ENCODE measurements around the gene BMX.

Gene BMX

DNA sequence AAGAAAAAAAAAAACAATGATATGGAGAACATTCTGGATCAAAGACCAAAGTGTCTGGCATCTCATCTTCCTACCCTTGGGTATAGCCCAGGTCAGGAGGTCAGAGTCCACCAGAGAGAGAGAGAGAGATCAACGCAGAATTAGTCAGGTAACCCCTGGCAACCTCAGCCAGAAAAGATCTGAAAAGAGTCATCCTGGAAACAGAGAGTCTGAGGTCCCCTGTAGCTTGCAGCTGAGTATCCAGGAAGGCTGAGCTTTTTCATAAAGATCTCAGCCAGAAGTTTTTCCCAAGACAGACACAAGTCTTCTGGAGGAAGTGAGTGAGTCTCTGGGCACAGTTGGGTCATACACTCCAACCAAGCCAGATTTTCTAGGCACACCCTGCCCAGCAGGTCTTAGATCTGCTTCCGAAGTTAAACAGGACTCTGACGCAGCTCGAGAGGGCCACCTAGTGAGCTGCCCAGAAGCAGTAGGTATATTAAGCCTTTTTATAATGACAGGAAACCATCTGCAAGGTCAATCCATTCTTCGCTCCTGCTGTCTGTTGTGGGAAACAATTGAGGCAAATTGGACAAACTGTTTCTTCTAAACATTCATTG is 64.5 kb downstream of the BMX start:
- Mint-ChIP-seq H3K9me3 (no peaks in the 10 kb centered on the region), H3K27ac (no peak overlapping the region), H3K4me3 (no peak overlapping the region), H3K36me3 (ENCODE audit: insufficient read depth) (no peaks in the 10 kb centered on the region), H3K4me1 (ENCODE audit: low read depth in 2 of 2) (peaks cover 0 to 12% of the 10 kb centered on the region in 2 donors), H3K27me3 (peaks cover 7 to 26% of the 10 kb centered on the region in 2 donors)
- ATAC-seq (replicated peaks) (peak; percentile 64), DNase-seq (no peak)

DNA sequence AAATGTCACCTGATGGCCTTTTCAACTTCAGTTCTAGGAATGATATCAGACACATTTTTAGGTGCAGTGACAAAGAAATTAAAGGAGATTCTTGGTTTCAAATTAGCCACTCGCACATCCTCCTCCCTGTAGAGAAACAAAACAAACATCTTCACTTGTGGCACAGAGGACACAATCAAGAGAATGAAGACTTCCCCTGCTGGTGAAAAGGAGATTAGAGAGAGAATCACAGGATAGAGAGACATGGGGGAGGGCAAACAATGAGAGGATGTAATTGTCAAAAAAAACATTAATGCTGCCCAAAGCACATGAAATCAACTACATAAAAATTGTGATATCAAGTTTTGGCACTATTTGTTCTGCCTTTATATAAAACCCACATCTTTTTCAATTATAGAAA is 65.6 kb downstream of the BMX start:
- H3K4me1 Mint-ChIP-seq (ENCODE audit: low read depth in 2 of 2) = peaks cover 0 to 12% of the 10 kb centered on the region in 2 donors
- H3K36me3 Mint-ChIP-seq (ENCODE audit: insufficient read depth) = no peaks in the 10 kb centered on the region
- DNase-seq (no peak), ATAC-seq (replicated peaks) (no peak)
- peak overlapping the region; percentile 62 to 70 for H3K27ac Mint-ChIP-seq
- peaks cover 7 to 34% of the 10 kb centered on the region in 2 donors for H3K27me3 Mint-ChIP-seq
- H3K4me3 Mint-ChIP-seq = no peak overlapping the region
- no peaks in the 10 kb centered on the region for H3K9me3 Mint-ChIP-seq

DNA sequence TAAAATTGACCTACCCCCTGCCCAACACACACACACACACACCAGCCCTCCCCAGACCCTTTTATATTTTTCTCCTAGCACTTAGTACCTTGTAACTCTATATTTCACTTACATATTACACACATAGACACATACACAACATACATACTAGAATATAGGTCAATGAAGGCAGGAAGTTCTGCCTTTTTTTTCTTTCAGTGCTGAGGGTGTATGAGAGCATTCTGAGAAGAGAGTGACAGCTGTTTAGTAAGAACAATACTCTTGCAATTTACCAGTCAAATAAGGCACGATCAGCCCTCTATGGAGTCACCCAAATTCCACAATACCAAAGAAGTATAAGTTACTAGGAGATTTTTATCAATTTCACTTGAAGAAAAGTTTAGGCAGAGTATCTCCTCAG is 66.7 kb downstream of the BMX start:
- Mint-ChIP-seq H3K4me1 (ENCODE audit: low read depth in 2 of 2) (peaks cover 0 to 12% of the 10 kb centered on the region in 2 donors), H3K36me3 (ENCODE audit: insufficient read depth) (no peaks in the 10 kb centered on the region), H3K9me3 (no peaks in the 10 kb centered on the region), H3K27me3 (peaks cover 7 to 34% of the 10 kb centered on the region in 2 donors), H3K4me3 (peak overlapping the region in 1 of 2 donors; percentile 45), H3K27ac (peak overlapping the region in 1 of 2 donors; percentile 49)
- DNase-seq (no peak), ATAC-seq (replicated peaks) (peak; percentile 63)

DNA sequence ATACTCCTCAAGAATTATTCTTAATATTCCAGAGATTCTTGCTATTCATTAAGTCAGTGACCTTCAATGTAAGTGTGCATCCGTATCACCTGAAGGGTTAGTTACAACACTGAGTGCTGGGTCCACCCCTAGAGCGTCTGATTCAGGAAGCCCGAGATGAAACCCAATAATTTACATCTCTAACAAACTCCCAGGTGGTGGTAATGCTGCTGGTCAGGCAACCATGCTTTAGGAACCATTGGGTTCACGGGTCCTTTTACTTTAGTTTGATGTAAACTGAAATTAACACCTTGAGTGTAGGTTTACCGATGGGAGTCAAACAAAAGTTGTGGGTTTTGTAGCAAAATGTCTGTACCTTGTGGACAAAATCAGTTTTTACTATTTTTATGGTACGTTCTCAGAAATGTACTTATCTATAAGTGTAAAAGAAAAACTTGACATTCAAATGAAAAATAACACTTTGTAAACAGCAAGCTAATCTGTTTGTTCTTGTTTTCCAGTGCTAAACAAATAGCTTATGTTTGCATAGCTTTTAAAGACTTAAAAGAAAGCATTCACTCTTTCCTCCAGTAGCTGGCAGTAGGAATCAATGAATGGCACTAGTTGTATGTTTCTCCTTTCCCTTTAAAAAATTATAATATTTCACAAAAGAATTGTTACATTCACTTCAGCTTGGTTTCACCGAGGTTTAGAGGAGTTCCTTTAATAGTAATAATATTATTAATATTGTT is 67.4 kb downstream of the BMX start:
- no peak for DNase-seq
- Mint-ChIP-seq H3K9me3 (no peaks in the 10 kb centered on the region), H3K27ac (peak overlapping the region in 1 of 2 donors; percentile 49), H3K27me3 (peaks cover 7 to 34% of the 10 kb centered on the region in 2 donors), H3K4me1 (ENCODE audit: low read depth in 2 of 2) (peaks cover 0 to 12% of the 10 kb centered on the region in 2 donors), H3K4me3 (no peak overlapping the region), H3K36me3 (ENCODE audit: insufficient read depth) (no peaks in the 10 kb centered on the region)
- no peak for ATAC-seq (replicated peaks)

DNA sequence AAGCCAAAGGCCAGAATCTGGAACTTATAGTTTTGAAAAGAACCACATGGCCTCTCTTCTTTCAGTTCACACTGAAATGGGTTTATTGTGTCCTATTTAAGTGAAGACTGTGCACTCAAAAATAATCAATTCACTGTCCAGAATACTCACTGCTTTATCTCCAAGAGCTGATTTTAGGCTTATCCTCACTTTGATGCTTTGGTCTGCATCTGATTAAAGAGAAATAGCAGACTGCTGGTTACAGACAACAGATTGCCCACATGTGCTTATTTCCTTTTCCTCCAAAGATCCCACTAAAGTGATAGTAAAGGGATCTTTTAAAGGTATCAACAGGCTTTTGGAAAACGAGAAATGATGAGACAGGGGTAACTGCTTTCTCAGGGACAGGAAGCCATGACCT is 69.5 kb downstream of the BMX start:
- Mint-ChIP-seq H3K27ac (no peak overlapping the region), H3K36me3 (ENCODE audit: insufficient read depth) (no peaks in the 10 kb centered on the region), H3K9me3 (no peaks in the 10 kb centered on the region), H3K4me3 (no peak overlapping the region), H3K4me1 (ENCODE audit: low read depth in 2 of 2) (peaks cover 0 to 10% of the 10 kb centered on the region in 2 donors), H3K27me3 (peaks cover 16 to 45% of the 10 kb centered on the region in 2 donors)
- DNase-seq (no peak), ATAC-seq (replicated peaks) (no peak)

DNA sequence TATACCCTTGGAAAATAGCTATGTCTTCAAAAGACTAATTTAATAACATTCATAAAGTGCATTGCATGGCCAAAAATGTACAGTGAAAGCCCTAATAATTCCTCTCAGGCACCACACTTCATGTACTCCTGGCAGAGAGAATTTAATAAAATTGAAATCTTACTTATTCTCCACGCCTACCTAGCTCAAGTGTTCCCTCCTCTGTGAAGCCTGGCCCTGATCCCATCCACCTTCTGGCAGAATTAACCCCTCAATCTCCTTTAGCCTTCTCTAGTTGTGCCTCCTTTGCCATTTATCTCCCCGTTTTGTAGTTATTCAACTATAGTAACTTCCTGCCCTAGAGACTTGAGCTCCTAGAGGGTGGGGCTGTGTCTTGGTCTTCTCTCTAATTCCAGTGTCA is 73.4 kb downstream of the BMX start:
- Mint-ChIP-seq H3K27me3 (peaks cover 8 to 31% of the 10 kb centered on the region in 2 donors), H3K4me3 (no peak overlapping the region), H3K9me3 (no peaks in the 10 kb centered on the region), H3K27ac (no peak overlapping the region), H3K36me3 (ENCODE audit: insufficient read depth) (no peaks in the 10 kb centered on the region), H3K4me1 (ENCODE audit: low read depth in 2 of 2) (no peaks in the 10 kb centered on the region)
- DNase-seq (no peak), ATAC-seq (replicated peaks) (no peak)

DNA sequence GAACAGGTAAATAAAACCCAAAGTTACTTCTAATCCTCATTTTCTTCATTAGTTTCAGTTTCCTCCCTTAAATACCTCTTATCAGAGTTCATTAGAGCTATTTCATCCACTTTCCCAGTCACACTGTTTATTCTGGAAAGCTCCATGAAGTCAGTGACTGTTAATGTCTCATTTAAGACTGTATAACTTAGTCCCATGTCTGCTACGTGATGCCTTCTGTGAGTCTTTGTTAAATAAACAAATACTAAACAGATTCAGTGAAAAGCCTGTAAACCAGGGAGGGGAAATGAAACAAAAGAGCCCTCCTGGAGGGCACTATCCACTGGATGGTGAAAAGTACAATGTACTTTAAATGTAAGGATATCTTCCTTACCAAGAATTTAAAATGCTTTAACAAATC is 75.4 kb downstream of the BMX start:
- Mint-ChIP-seq H3K27me3 (peaks cover 8 to 18% of the 10 kb centered on the region in 2 donors), H3K27ac (no peak overlapping the region), H3K4me1 (ENCODE audit: low read depth in 2 of 2) (no peaks in the 10 kb centered on the region), H3K36me3 (ENCODE audit: insufficient read depth) (no peaks in the 10 kb centered on the region), H3K9me3 (no peaks in the 10 kb centered on the region), H3K4me3 (no peak overlapping the region)
- ATAC-seq (replicated peaks) = no peak
- no peak for DNase-seq

DNA sequence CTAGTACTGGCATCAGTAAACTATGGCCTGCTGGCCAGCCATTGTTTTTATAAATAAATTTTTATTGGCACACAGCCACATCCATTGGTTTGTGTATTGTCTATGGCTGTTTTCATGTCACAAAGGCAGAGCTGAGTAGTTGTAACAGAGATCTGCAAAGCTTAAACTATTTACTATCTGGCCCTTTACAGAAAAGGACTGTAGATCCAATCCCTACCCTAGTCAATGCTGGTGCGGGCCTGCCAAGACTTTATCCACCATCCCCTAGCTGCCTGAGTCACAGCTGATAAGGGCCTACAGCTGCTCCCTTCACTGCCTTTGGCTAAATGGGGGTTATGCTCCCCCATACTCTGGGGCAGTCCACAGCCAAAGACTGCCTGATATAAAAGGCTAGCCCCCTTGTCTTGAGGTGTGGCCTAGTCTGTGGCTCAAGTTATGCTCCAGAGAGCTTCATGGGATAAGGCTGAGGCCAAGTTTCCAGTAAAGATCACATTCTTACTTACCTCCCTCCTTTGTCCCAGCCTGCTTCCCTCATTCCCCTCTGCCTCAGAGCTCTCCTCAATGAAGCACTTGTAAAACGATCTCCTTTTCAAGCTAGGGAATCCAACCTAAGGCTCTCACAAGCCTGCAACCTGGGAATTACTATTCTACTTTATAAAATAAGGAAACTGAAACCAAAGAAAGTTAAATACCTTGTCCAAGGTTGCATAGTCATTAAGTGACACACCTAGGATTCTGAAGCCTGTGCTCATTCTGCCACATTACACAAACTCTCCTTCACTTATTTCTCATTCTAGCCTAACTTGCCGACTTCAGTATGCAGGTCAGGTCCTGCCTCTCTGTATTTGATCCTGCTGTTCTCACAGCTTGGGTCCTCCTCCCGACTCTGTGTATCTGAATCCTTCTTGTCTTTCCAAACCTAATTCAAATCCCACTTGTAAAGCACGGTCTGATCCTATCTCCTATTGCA is 79.5 kb downstream of the BMX start:
- ATAC-seq (replicated peaks) = no peak
- no peak for DNase-seq
- no peaks in the 10 kb centered on the region for H3K9me3 Mint-ChIP-seq
- no peak overlapping the region for H3K4me3 Mint-ChIP-seq
- no peaks in the 10 kb centered on the region for H3K36me3 Mint-ChIP-seq (ENCODE audit: insufficient read depth)
- no peaks in the 10 kb centered on the region for H3K4me1 Mint-ChIP-seq (ENCODE audit: low read depth in 2 of 2)
- H3K27ac Mint-ChIP-seq = no peak overlapping the region
- peaks cover 0 to 7% of the 10 kb centered on the region in 2 donors for H3K27me3 Mint-ChIP-seq

DNA sequence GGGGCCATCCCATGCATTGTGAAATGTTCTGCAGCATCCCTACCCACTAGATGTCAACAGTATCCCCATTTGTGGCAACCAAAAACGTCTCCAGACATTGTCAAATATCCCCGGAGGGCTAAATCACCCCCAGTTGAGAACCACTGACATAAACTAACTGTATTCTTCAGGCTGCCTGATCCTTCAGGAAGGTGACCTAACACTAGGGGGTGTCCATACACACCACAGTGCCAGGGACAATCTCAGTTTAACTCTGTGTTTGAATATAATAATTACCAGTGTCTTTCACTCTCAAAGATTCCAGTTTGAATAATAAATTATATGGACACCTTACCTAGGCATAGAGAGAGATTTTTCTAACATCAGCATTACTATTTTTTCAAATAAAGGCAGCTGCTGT is 93.8 kb downstream of the BMX start:
- H3K27me3 Mint-ChIP-seq = peaks cover 8 to 26% of the 10 kb centered on the region in 2 donors
- H3K4me1 Mint-ChIP-seq (ENCODE audit: low read depth in 2 of 2) = no peaks in the 10 kb centered on the region
- ATAC-seq (replicated peaks) (no peak), DNase-seq (no peak)
- H3K36me3 Mint-ChIP-seq (ENCODE audit: insufficient read depth) = no peaks in the 10 kb centered on the region
- H3K27ac Mint-ChIP-seq = no peak overlapping the region
- H3K4me3 Mint-ChIP-seq = no peak overlapping the region
- H3K9me3 Mint-ChIP-seq = no peaks in the 10 kb centered on the region

DNA sequence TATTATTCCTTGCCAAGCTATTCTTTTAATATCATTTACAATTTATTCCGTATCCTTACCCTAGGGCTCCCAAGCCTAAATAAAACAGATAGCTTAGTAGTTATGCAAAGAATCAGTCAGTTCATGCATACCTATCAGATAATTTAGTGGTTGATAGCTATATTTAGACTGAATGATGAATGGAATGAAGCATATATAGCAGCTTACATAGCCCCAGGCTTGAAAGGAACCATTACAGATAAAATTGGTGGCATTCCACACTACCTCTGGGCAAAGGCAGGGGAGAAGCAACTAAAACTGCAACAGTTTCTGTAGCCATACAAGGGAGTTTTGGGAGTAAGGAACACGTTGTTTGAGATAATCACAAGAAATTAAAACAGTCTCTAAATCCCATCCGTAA is 97.4 kb downstream of the BMX start:
- Mint-ChIP-seq H3K4me3 (no peak overlapping the region), H3K36me3 (ENCODE audit: insufficient read depth) (no peaks in the 10 kb centered on the region), H3K4me1 (ENCODE audit: low read depth in 2 of 2) (no peaks in the 10 kb centered on the region), H3K27me3 (peaks cover 9 to 30% of the 10 kb centered on the region in 2 donors), H3K27ac (no peak overlapping the region), H3K9me3 (no peaks in the 10 kb centered on the region)
- ATAC-seq (replicated peaks) (no peak), DNase-seq (no peak)

DNA sequence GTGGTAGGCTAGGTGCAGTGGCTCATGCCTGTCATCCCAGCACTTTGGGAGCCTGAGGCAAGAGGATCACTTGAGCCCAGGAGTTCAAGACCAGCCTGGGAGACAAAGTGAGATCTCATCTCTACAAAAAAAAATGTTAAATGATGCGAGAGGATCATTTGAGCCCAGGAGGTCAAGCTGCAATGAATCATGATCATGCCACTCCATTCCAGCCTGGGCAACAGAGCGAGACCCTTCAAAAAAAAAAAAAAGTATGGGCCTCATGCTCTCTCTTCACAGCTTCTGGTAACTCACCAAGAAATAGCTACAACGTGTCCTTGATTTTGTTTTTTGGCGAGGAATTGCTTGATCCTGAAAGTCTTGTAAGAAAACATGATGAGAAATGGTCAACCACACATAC is 98.9 kb downstream of the BMX start:
- H3K36me3 Mint-ChIP-seq (ENCODE audit: insufficient read depth) = no peaks in the 10 kb centered on the region
- DNase-seq (no peak), ATAC-seq (replicated peaks) (no peak)
- no peaks in the 10 kb centered on the region for H3K4me1 Mint-ChIP-seq (ENCODE audit: low read depth in 2 of 2)
- H3K27me3 Mint-ChIP-seq = peaks cover 9 to 29% of the 10 kb centered on the region in 2 donors
- H3K27ac Mint-ChIP-seq = no peak overlapping the region
- no peaks in the 10 kb centered on the region for H3K9me3 Mint-ChIP-seq
- H3K4me3 Mint-ChIP-seq = no peak overlapping the region

DNA sequence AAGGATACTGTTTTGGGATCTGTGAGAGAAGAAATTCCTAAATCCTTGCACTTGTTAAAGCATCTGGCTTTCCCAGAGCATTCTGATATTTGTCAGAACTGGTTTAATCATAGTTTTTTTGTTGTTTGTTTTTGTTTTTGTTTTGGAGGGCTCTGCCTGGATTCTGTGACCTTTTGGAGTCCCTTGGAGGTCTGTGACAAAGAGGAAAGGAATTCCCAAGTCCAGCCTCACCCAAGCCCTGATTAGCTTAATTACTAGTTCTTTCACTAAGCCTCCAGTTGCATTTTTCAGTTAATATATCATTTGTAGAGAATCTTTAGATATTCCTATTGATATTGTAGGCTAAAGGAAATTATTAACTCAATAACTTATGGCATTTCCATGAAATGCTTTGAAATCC is 99.4 kb downstream of the BMX start:
- Mint-ChIP-seq H3K27ac (no peak overlapping the region), H3K9me3 (no peaks in the 10 kb centered on the region), H3K4me3 (no peak overlapping the region), H3K4me1 (ENCODE audit: low read depth in 2 of 2) (no peaks in the 10 kb centered on the region), H3K27me3 (peaks cover 9 to 30% of the 10 kb centered on the region in 2 donors), H3K36me3 (ENCODE audit: insufficient read depth) (no peaks in the 10 kb centered on the region)
- ATAC-seq (replicated peaks) (no peak), DNase-seq (no peak)

DNA sequence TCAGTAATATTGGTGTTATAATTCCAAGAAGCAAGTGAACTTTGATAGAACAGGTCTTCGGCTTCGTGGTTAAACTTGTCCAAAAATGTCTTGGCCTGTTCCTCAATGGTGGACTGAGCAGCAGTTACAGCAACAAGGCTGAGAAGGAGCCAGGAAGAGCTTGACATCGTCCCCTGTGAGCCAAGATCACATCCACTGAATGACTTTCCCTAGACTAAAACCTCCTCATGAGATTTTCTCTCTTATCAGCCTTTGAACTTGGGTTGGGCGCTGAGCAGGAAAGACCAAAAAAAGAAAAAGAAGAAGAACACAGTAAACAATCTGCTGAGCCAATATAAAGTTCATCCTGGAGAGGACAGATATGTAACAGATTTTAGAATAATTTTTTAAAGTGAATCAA is 100.1 kb downstream of the BMX start, which contains the start of gene ACE2:
Gene ACE2 (minus strand): TSS at position 216 of the 400 bp plus-strand sequence. CDS start 49 bp downstream, at position 167.
- no peak for DNase-seq
- Mint-ChIP-seq H3K9me3 (no peaks in the 10 kb centered on the region), H3K27me3 (peaks cover 9 to 30% of the 10 kb centered on the region in 2 donors), H3K27ac (no peak within 1 kb of the TSS), H3K4me1 (ENCODE audit: low read depth in 2 of 2) (no peaks in the 10 kb centered on the region), H3K36me3 (ENCODE audit: insufficient read depth) (no peaks in the 10 kb centered on the region), H3K4me3 (no peak within 1 kb of the TSS)
- ATAC-seq (replicated peaks) = no peak

Data from effector memory CD8-positive, alpha-beta T cell (primary cell).